Gastroesophageal sphincter (tissue), 3 donors: ENCODE data around the gene MICU2.

Experiments used
- CTCF ChIP-seq, 4 experiments: fragments of 200-600 bp in 2 of 4; fragments of 450-650 bp in 2 of 4; sonication (generic) in 1 of 4; IDR thresholded peaks; one replicate each; pipeline ENCODE4 v1.5.1; 2017 to 2019; ENCODE audit warnings: antibody characterized with exemption in 4 of 4, mild to moderate bottlenecking in 2 of 4, moderate library complexity in 2 of 4
- EP300 ChIP-seq: sonication (generic); formaldehyde crosslinking; IDR thresholded peaks from one replicate; pipeline ENCODE4 v1.6.1; 2017; ENCODE audit warnings: antibody characterized with exemption, mild to moderate bottlenecking
- POLR2A ChIP-seq, 2 donors: fragments of 450-650 bp; IDR thresholded peaks; one replicate each; pipeline ENCODE4 v1.6.1; 2017; ENCODE audit warnings: antibody characterized with exemption in 2 of 2, mild to moderate bottlenecking in 2 of 2, moderate library complexity in 1 of 2

- no peak for TF ChIP-seq POLR2A (IDR thresholded peaks at IDR 0.05)
- TF ChIP-seq CTCF (IDR thresholded peaks at IDR 0.05), result no peak
- TF ChIP-seq EP300, result no peak
Observed at GRCh38 chr13:21450936-21451335, 153.0 kb downstream of the MICU2 start.
